DND-41 (cell line): ENCODE measurements around the gene LGR6.

ENCODE experiments used
- EZH2 ChIP-seq: IDR thresholded peaks from 3 replicates; pipeline ENCODE4 v1.6.1; 2012; ENCODE audit warnings: borderline replicate concordance, low read depth, mild to moderate bottlenecking, moderate library complexity, low read length, inconsistent platforms; ENCODE audit not compliant: severe bottlenecking
- TF ChIP-seq, protein P1 (sequence below): IDR thresholded peaks from 2 replicates; pipeline ENCODE4 v1.5.1; 2012; ENCODE audit warnings: borderline replicate concordance, low read length, moderate library complexity, mild to moderate bottlenecking; ENCODE audit not compliant: poor library complexity, severe bottlenecking; ENCODE audit errors: extremely low read depth

DNA sequence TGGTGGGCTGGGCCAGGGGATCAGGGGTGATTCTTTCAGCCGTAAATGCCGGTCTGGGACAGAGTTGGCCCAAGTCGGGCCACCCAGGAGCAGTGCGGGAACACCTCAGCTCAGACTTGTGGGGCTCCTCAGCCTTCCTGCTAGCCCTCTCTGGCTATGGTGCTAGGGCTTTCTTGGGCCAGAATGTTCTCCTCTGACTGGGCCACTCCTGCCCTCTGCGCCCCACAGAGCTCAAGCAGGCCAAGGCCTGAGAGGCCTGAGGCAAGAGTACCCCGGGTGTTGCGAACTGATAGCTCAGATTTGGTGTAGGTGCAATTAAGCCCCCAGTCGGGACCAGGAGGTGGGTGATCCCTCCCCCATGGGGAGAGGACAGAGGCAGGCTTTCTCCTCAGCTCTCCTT, 51.8 kb downstream of the LGR6 start:
- TF ChIP-seq, protein P1, sequence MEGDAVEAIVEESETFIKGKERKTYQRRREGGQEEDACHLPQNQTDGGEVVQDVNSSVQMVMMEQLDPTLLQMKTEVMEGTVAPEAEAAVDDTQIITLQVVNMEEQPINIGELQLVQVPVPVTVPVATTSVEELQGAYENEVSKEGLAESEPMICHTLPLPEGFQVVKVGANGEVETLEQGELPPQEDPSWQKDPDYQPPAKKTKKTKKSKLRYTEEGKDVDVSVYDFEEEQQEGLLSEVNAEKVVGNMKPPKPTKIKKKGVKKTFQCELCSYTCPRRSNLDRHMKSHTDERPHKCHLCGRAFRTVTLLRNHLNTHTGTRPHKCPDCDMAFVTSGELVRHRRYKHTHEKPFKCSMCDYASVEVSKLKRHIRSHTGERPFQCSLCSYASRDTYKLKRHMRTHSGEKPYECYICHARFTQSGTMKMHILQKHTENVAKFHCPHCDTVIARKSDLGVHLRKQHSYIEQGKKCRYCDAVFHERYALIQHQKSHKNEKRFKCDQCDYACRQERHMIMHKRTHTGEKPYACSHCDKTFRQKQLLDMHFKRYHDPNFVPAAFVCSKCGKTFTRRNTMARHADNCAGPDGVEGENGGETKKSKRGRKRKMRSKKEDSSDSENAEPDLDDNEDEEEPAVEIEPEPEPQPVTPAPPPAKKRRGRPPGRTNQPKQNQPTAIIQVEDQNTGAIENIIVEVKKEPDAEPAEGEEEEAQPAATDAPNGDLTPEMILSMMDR: no peak
- TF ChIP-seq EZH2: no peak
